NT2/D1 (cell line): Measurements from ENCODE around the gene CACNA1C.

Source experiments
- SUZ12 ChIP-seq: IDR thresholded peaks from 2 replicates; pipeline ENCODE4 v1.6.1; 2011; ENCODE audit not compliant: insufficient read length, insufficient read depth; ENCODE audit errors: extremely low read depth
- ZNF274 ChIP-seq: IDR thresholded peaks from 2 replicates; pipeline ENCODE4 v1.6.1; 2011; ENCODE audit warnings: mild to moderate bottlenecking, low read depth, low read length

- TF ChIP-seq SUZ12 (no peak), ZNF274 (no peak)
These were observed 30.8 kb downstream of the CACNA1C start for GRCh38 chr12:2083561-2083960.
